Measurements from ENCODE around the gene FSTL4.

DNA sequence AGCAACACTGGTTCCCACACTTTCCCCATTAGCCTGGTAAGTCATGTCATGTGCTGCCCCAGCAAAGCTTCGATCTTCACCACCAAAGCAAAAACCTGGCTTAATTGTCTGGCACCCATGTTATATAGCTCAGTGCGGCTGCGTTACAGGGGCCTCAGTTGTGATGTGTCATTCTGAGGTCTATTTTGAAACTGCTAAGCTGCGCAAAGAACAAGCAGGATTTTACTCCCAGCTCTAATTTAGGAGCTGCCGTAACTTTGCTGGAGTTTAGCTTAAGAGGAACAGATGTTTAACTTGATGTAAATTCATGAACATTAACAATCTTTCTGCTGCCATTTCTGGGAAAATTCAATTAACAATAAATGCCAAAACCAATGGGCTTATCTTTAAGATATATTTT, 286.5 kb downstream of the FSTL4 start:
- TF ChIP-seq STAT1 (IDR thresholded peaks at IDR 0.05; ENCODE audit: unreplicated experiment) (no peak), EZH2 (IDR thresholded peaks at IDR 0.05; ENCODE audit: low read depth, unreplicated experiment) (no peak), POLR2AphosphoS5 (IDR thresholded peaks at IDR 0.05; ENCODE audit: low read depth) (no peak)
- TF ChIP-seq, protein P1, sequence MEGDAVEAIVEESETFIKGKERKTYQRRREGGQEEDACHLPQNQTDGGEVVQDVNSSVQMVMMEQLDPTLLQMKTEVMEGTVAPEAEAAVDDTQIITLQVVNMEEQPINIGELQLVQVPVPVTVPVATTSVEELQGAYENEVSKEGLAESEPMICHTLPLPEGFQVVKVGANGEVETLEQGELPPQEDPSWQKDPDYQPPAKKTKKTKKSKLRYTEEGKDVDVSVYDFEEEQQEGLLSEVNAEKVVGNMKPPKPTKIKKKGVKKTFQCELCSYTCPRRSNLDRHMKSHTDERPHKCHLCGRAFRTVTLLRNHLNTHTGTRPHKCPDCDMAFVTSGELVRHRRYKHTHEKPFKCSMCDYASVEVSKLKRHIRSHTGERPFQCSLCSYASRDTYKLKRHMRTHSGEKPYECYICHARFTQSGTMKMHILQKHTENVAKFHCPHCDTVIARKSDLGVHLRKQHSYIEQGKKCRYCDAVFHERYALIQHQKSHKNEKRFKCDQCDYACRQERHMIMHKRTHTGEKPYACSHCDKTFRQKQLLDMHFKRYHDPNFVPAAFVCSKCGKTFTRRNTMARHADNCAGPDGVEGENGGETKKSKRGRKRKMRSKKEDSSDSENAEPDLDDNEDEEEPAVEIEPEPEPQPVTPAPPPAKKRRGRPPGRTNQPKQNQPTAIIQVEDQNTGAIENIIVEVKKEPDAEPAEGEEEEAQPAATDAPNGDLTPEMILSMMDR (conservative IDR thresholded peaks at IDR 0.05; ENCODE audit: low read depth in 2 of 2), result no peak
